GM23248 (cell line): ENCODE data around the gene NCKIPSD. TPM values are rescaled to one million over a fixed set of nuclear protein-coding genes. Genes with fewer than 3 reads are reported as not detected.

Experiments
- DNase-seq: peaks from one replicate; pipeline ENCODE4 v3.0.0-alpha.2; 2015
- H2AFZ ChIP-seq: fragments of 200-600 bp; sonication (generic); 2 replicates; pipeline ENCODE4 v1.6.1; 2016; ENCODE audit warnings: antibody characterized with exemption
- H3F3A ChIP-seq: fragments of 200-600 bp; sonication (generic); 2 replicates; pipeline ENCODE4 v1.6.1; 2016; ENCODE audit warnings: mild to moderate bottlenecking, antibody characterized with exemption, mixed run types; ENCODE audit not compliant: insufficient read depth
- H3K27ac ChIP-seq: fragments of 200-600 bp; sonication (generic); 2 replicates; pipeline ENCODE4 v1.5.1; 2016; ENCODE audit warnings: mild to moderate bottlenecking
- H3K27me3 ChIP-seq: fragments of 200-600 bp; sonication (generic); replicated peaks from 2 replicates; pipeline ENCODE4 v1.6.1; 2016; ENCODE audit warnings: mild to moderate bottlenecking; ENCODE audit not compliant: insufficient read depth
- H3K36me3 ChIP-seq: fragments of 200-600 bp; sonication (generic); 2 replicates; pipeline ENCODE4 v1.6.1; 2016; ENCODE audit warnings: low read depth, mild to moderate bottlenecking
- H3K4me1 ChIP-seq: fragments of 200-600 bp; sonication (generic); 2 replicates; pipeline ENCODE4 v1.6.1; 2016; ENCODE audit warnings: mild to moderate bottlenecking; ENCODE audit not compliant: insufficient read depth
- H3K4me2 ChIP-seq: fragments of 200-600 bp; sonication (generic); one replicate; pipeline ENCODE4 v1.6.1; 2016; ENCODE audit warnings: mild to moderate bottlenecking; ENCODE audit not compliant: unreplicated experiment
- H3K4me3 ChIP-seq: fragments of 200-600 bp; sonication (generic); 2 replicates; pipeline ENCODE4 v1.5.1; 2016; ENCODE audit warnings: mild to moderate bottlenecking
- H3K79me2 ChIP-seq: fragments of 200-600 bp; sonication (generic); 2 replicates; pipeline ENCODE4 v1.6.1; 2016; ENCODE audit warnings: mild to moderate bottlenecking; ENCODE audit not compliant: insufficient read depth
- H3K9ac ChIP-seq: fragments of 200-600 bp; sonication (generic); 2 replicates; pipeline ENCODE4 v1.6.1; 2016; ENCODE audit warnings: mild to moderate bottlenecking
- H3K9me2 ChIP-seq: fragments of 200-600 bp; sonication (generic); 2 replicates; pipeline ENCODE4 v1.6.1; 2016; ENCODE audit warnings: mixed run types, mild to moderate bottlenecking, moderate library complexity; ENCODE audit not compliant: insufficient read depth
- H3K9me3 ChIP-seq: fragments of 200-600 bp; sonication (generic); one replicate; pipeline ENCODE4 v1.6.1; 2017; ENCODE audit warnings: low read depth
- H4K20me1 ChIP-seq: fragments of 200-600 bp; sonication (generic); 2 replicates; pipeline ENCODE4 v1.6.0; 2016; ENCODE audit not compliant: insufficient read depth
- EZH2 ChIP-seq: fragments of 200-600 bp; sonication (generic); IDR thresholded peaks from 2 replicates; pipeline ENCODE4 v1.6.1; 2018; ENCODE audit warnings: antibody characterized with exemption, mild to moderate bottlenecking; ENCODE audit not compliant: insufficient read depth, poor library complexity, severe bottlenecking
- EZH2phosphoT487 ChIP-seq: fragments of 200-600 bp; sonication (generic); IDR thresholded peaks from 2 replicates; pipeline ENCODE4 v1.6.1; 2018; ENCODE audit warnings: antibody characterized with exemption, moderate library complexity, mild to moderate bottlenecking, low read depth; ENCODE audit not compliant: insufficient read depth
- WGBS, 2 experiments: methylation state at CpG; one replicate each; pipeline ENCODE4 v1.1.6; 2015 to 2017; ENCODE audit warnings: low lambda C conversion rate in 2 of 2, low coverage in 1 of 2; ENCODE audit errors: missing lambda C conversion rate in 2 of 2; 5-methylcytosine and 5-hydroxymethylcytosine counted together
- in situ Hi-C: fragments of 300-500 bp; cut with MboI; formaldehyde crosslinking; loops from 2 replicates; pipeline ENCODE4 v1.15.0; 2020
- polyA plus RNA-seq: library from polyadenylated mRNA; unstranded; fragments of >200 nt; fragmentation: Nextera tagmentation; extraction: Ambion mirVana; gene quantifications from 2 replicates; pipeline ENCODE4 v1.2.1, GENCODE V29; 2016
- total RNA-seq: library from RNA; depleted of rRNA; stranded (reverse); fragments of >200 nt; shearing (Covaris generic); gene quantifications from 2 replicates; pipeline ENCODE4 v1.2.3, GENCODE V29; 2014

Gene NCKIPSD
- total and polyA plus RNA-seq, 2 experiments from 2014 or later, result 20.6 to 32.5 TPM

GRCh38 chr3:48648188-48648850 is 37.4 kb downstream of the NCKIPSD start:
- Histone ChIP-seq H3K4me2 (no peak overlapping the region), H3K27ac (no peak overlapping the region), H3K79me2 (no peaks in the 10 kb centered on the region), H3K27me3 (no peaks in the 10 kb centered on the region), H3K9me2 (no peaks in the 10 kb centered on the region), H4K20me1 (no peaks in the 10 kb centered on the region), H3K36me3 (no peaks in the 10 kb centered on the region), H3K9me3 (no peaks in the 10 kb centered on the region), H3F3A (no peaks in the 10 kb centered on the region), H3K4me3 (no peak overlapping the region), H3K4me1 (no peaks in the 10 kb centered on the region), H3K9ac (no peak overlapping the region), H2AFZ (no peak overlapping the region)
- in situ Hi-C loops, result no loop called here
- no peak for DNase-seq
- TF ChIP-seq EZH2phosphoT487 (no peak), EZH2 (no peak)
- WGBS, 2 experiments, result 75 to 76% methylated on average over 14 to 15 of the region's 15 CpGs

- TF ChIP-seq EZH2 (no peak), EZH2phosphoT487 (no peak)
Observed at GRCh38 chr3:48647714-48648113, 38.0 kb downstream of the NCKIPSD start.

GRCh38 chr3:48644898-48645760 is 40.6 kb downstream of the NCKIPSD start:
- no peaks in the 10 kb centered on the region for H3K36me3 ChIP-seq
- no peak overlapping the region for H2AFZ ChIP-seq
- no peaks in the 10 kb centered on the region for H3K4me1 ChIP-seq
- H3F3A ChIP-seq, result no peaks in the 10 kb centered on the region
- H3K9me2 ChIP-seq, result no peaks in the 10 kb centered on the region
- no peak for TF ChIP-seq EZH2phosphoT487
- no peak for TF ChIP-seq EZH2
- no peaks in the 10 kb centered on the region for H3K79me2 ChIP-seq
- H3K9ac ChIP-seq, result no peak overlapping the region
- no peaks in the 10 kb centered on the region for H3K27me3 ChIP-seq
- H3K27ac ChIP-seq, result no peak overlapping the region
- in situ Hi-C loops, result no loop called here
- H3K9me3 ChIP-seq, result no peaks in the 10 kb centered on the region
- no peak overlapping the region for H3K4me3 ChIP-seq
- DNase-seq, result no peak
- WGBS, 2 experiments, result 89 to 92% methylated on average over 17 to 21 of the region's 22 CpGs
- no peak overlapping the region for H3K4me2 ChIP-seq
- H4K20me1 ChIP-seq, result no peaks in the 10 kb centered on the region

More at GRCh38 chr3:48647714-48648113, 38.0 kb downstream of the NCKIPSD start:
- H3K36me3 ChIP-seq, result no peaks in the 10 kb centered on the region
- no peaks in the 10 kb centered on the region for H3K79me2 ChIP-seq
- no peak overlapping the region for H3K9ac ChIP-seq
- no peaks in the 10 kb centered on the region for H4K20me1 ChIP-seq
- H3K4me2 ChIP-seq, result no peak overlapping the region
- no peak overlapping the region for H3K27ac ChIP-seq
- H3K4me1 ChIP-seq, result no peaks in the 10 kb centered on the region
- 79 to 84% methylated on average over 6 to 9 of the region's 9 CpGs for WGBS, 2 experiments
- H3K27me3 ChIP-seq, result no peaks in the 10 kb centered on the region
- no peak overlapping the region for H3K4me3 ChIP-seq
- H3K9me3 ChIP-seq, result no peaks in the 10 kb centered on the region
- no peak for DNase-seq
- no peaks in the 10 kb centered on the region for H3K9me2 ChIP-seq
- no peak overlapping the region for H2AFZ ChIP-seq
- H3F3A ChIP-seq, result no peaks in the 10 kb centered on the region
- in situ Hi-C loops, result no loop called here

GRCh38 chr3:48642605-48643004 is 43.1 kb downstream of the NCKIPSD start:
- no peaks in the 10 kb centered on the region for H3F3A ChIP-seq
- no peaks in the 10 kb centered on the region for H3K9me3 ChIP-seq
- WGBS, 2 experiments, result 85% methylated on average over 12 of the region's 12 CpGs
- H3K27ac ChIP-seq, result no peak overlapping the region
- no peaks in the 10 kb centered on the region for H3K9me2 ChIP-seq
- H3K79me2 ChIP-seq, result no peaks in the 10 kb centered on the region
- no peak overlapping the region for H3K4me2 ChIP-seq
- TF ChIP-seq EZH2 (no peak), EZH2phosphoT487 (no peak)
- no peaks in the 10 kb centered on the region for H3K27me3 ChIP-seq
- H2AFZ ChIP-seq, result no peak overlapping the region
- no peak overlapping the region for H3K9ac ChIP-seq
- in situ Hi-C loops, result no loop called here
- no peaks in the 10 kb centered on the region for H3K36me3 ChIP-seq
- no peaks in the 10 kb centered on the region for H3K4me1 ChIP-seq
- no peak for DNase-seq
- no peaks in the 10 kb centered on the region for H4K20me1 ChIP-seq
- no peak overlapping the region for H3K4me3 ChIP-seq
